GM19397 (cell line): ENCODE measurements around the gene IL20.

Experiments used
- ATAC-seq: cut with Tn5 transposase; IDR thresholded peaks from one replicate; pipeline ENCODE4 v1.9.1; 2021; ENCODE audit warnings: mild to moderate bottlenecking, moderate library complexity; ENCODE audit not compliant: unreplicated experiment

Gene IL20

DNA sequence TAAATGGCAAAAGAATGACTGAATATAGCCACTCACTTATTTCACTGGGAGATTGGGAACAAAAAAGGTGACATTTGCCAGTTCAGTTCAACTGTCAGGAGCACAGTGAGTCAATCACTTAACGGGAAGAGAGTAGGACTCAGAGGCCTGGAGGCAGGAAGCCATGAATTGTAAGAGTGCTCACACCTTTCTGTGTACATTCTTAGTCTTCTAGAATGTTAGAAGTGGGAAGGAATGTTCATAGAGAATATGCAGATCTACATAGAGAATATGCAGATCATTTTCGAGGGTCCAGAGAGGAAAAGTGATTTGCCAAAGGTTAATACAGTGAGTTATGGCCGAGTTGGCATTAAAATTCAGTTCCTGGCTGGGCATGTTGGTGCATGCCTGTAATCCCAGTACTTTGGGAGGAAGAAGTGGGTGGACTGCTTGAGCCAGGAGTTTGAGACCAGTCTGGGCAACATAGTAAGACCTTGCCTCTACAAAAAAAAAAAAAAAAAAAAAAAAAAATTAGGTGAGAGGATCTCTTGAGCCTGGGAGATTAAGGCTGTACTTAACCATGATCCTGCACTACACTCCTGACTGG is 8.3 kb downstream of the IL20 start:
- ATAC-seq: no peak

DNA sequence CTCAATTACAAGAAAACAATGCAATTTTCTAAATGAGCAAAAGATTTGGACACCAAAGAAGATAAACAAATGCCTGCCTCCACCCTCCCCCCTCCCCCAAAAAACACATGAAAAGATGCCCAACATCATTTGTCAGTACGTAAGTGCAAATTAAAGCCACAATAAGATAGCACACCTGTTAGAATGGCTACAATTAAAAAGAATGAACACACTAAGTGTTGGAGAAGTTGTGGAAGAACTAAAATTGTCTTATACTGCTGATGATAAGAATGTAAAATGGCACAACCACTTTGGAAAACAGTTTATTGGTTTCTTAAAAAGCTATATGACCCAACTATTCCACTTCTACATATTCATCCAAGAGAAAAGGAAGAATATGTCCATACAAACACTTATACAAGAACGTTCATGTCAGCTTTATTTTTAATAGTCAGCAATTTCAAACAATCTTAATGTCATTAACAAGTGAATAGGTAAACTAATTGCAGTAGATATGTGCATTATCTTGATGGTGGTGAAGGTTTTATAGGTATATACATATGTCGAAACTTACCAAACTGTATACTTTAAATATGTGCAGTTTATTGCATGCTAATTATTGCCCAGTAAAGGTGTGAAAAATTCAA is 10.4 kb downstream of the IL20 start:
- ATAC-seq: no peak

DNA sequence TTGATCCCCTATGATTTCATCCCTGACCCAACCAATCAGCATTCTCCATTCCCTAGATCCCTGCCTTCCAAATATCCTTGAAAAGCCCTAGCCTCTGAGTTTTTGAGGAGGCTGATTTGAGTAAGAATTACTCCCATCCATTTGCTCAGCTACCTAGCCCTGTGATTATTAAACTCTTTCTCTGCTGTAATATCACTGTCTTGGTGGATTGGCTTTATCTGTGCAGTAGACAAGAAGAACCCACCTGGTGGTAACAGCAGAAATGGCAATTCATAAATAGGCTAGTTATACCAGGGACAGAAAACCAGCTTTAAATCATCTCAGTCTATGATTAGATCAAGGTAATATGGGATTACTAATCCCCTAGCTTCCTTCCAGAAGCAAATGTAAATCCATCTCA is 13.0 kb downstream of the IL20 start:
- no peak for ATAC-seq

DNA sequence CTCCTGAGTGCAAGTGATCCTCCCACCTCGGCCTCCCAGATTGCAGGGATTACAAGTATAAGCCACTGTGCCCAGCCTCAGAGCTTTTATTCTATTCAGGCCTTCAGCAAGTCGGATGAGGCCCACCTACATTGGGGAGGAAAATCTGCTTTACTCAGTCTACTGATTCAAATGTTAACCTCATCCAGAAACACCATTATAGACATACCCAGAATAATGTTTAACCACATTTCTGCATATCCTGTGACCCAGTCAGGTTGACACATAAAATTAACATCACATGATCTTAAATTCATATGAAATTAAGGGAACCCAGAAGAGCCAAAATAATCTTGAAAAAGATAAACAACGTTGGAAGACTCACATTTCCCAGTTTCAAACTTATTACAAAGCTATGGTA is 14.9 kb downstream of the IL20 start:
- ATAC-seq: no peak

DNA sequence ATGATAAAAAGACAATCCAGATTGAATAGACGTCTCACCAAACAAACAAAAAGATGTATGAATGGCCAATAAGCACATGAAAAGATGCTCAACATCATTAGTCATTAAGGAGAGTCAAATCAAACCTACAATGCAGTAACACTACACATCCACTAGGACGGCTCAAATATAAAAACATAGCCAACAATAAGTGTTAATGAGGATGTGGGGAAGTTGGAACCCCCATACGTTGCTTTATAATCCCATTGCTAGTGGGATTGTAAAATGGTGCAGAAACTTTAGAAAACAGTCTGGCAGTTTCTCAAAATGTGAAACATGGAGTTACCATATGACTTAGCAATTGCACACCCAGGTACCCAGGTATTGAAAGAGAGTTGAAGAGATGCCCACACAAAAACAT is 17.1 kb downstream of the IL20 start:
- no peak for ATAC-seq

DNA sequence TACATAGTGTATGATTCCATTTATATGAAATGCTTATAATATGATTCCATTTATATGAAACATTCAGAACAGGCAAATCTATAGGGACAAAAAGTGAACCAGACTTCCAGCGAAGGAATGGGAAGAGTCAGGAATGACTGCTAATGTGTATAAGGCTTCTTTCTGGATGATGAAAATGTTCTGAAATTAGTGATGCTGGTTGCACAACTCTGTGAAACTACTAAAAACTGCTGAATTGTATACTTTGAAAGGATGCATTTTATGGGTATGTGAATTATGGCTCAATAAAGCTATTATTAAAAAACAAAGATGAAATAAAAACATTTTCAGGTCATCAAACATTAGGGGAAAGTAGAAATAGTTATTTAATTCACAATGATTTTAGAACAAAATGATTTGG is 17.7 kb downstream of the IL20 start:
- ATAC-seq: no peak

DNA sequence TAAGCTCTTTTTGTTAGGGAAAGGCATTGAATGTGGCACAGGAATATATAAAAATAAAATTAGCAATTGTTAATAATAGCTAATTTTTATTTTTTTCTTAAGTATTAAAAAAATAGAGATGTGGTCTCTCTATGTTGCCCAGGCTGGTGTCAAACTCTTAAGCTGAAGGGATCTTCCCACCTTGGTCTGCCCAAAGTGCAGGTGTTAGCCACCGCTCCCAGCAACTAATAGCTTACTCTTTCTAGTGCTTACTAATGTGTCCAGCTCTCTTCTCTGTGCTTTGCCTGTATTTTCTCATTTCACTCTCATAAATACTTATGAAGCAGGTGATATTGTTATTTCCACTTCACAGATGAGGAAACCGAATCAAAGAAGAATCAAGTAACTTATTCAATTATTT is 18.5 kb downstream of the IL20 start:
- no peak for ATAC-seq

DNA sequence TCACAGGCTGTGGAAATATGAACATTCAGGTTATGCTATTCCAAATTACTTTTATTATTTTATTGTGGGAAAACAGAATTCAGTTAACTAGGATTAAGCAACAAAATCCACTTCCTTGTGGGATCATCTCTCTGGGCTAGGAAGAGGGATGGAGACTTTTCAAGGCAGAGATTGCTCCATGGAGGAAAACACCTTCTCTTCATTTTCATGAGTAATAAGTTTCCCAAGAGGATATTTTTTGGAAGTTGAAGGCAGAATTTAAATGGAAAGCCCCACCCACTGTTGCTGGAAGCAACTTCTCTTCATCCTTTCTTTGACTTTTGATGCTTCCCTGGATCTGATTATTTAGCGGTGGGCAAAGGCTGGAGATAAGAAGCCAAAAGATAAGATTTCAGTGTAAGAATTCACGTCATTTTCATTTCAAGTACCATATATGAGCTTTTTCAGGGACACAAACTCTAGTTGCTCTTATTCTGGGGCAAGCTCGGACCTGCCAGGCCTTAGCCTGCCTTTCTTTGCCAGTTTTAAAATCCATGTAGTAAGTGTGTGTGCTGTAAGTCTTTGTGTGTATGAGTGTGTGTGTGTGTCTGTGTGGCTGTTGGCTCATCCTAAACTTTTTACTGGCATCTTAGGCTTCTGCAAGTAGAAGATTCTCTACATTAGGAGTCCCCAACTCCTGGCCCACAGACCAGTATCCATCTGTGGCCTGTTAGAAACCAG is 20.1 kb downstream of the IL20 start:
- no peak for ATAC-seq

DNA sequence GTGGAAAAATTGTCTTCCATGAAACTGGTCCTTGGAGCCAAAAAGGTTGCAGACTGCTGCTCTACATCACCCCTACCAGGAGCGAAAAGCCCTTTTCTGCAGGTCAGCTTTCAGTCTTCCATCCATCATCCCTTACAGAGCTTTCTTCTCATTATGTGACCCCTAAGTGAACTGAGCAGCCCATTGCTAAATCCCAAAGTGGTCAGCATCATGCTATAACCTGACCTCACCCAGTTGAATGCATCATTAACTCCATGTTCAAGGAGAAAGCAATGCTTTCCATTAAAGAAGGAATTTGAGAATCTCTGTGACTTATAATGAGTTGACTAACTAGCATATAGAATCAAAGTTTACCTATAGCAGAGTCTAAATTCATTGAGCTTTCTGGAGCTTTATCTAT is 21.4 kb downstream of the IL20 start:
- no peak for ATAC-seq

DNA sequence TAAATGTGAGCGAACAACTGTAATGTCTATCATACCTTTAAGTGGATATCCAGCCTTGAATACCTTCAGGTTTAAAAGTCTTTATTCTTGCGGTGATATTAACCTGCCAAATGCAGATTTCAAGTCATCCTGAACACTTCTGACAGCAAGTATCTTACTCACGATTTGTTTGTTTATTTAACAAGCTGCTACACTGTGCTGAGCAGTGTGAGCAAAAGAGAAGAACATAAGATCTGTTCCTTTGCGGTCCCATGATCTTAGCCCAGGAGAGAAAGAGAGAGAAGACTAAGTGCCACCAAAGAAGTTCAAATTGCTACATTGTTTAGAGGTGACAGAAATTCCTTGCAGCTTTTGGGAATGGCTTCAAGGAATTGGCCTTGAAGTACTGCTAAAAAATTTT is 22.3 kb downstream of the IL20 start:
- no peak for ATAC-seq

DNA sequence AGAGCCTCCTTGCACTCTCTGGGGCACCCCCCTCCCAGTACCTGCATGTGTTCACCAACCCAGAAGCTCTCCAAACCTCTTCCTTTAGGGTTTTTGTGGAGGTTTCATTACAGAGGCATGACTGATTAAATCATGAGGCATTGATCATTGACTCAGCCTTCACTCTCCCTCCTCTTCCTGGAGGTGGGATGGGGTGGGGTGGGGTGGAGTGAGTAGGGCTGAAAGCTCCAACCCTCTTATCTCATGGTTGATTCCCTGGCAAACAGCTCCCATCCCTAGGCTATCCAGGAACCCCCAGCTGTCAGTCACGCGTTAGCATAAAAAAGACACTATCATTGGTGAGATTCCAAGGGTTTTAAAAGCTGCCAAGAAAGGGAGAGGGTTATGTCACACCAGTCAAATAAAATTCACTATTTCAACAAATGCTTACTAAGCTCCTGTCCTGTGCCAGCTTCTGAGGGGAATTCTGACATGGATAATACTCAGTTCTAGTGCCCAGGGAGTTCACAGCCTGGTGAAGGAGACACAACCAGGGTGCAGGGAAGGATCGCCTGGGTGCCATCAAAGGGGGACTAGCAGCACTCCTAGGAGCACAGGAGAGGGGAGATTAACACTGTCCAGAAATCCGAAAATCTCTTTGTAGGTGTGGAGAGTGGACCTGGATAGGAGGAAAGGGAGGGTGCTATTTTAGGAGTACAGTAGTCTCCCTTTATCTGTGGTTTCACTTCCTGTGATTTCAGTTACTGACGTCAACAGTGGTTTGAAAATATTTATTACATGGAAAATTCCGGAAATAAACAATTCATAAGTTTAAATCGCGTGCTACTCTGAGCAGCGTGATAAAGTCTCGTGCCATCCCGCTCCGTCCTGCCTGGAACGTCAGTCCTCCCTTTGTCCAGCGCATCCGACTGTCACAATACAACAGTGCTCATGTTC is 25.0 kb downstream of the IL20 start:
- ATAC-seq: no peak

DNA sequence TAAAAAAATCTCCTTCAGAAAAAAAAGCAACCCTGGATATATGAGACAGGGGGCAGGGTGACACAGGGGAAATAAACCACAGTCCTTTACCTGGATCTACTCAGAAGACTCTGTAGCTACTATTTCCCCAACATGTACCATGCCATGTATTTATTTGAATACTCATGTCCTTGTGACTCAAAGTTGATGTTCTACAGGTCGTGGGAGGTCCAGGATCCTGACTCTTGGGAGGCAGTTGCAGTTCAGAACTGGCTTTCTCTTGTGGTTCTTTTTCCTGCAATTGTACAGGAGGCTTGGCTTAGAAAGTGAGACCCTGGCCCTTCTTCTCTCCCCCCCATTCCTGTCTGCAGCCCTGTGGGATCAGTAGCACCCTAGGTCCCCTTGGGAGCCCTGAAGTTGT is 26.0 kb downstream of the IL20 start:
- ATAC-seq: no peak

DNA sequence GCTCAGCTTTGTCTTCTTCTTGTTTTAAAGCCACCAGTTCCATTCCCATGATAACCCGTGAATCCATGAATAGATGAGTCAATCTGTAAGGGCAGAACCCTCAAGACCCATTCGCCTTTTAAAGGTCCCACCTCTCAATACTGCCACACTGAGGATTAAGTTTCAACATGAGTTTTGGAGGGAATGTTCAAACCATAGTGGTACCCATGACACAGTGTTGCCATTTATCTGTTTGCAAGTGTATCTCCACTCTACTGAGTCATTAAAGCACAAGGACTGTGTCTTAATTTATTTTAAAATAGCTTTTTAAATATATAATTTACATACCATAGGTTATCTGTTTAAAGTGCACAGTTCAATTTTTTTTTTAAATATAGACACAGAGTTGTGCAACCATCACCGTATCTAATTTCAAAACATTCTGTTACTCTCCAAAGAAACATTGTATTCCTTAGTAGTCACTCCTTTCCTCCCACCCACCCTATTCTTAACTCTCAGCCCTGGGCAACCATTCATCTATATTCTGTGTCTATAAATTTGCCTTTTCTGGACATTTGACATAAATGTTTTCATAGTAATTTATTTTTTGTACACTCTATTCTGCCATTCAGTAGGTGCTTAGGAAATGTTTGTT is 27.0 kb downstream of the IL20 start:
- no peak for ATAC-seq

DNA sequence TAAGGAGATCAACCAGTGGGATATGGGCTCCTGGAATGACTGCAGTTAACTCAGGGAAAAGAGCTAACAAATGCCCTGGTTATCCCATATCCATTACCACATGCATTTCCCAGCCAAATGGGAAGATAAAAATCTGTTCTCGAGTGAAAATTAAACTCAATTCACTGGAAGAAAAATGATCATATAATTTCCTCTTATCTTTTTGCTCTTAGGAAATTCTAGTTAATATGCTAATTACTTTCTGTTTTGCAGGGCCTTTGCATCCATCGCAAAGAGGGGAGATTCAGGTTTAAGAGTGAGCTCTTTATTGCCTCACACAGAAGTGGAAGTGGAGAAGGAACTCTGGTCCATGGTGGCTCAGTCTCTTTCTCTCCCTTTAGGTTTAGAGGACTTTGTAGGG is 28.0 kb downstream of the IL20 start:
- ATAC-seq: no peak

DNA sequence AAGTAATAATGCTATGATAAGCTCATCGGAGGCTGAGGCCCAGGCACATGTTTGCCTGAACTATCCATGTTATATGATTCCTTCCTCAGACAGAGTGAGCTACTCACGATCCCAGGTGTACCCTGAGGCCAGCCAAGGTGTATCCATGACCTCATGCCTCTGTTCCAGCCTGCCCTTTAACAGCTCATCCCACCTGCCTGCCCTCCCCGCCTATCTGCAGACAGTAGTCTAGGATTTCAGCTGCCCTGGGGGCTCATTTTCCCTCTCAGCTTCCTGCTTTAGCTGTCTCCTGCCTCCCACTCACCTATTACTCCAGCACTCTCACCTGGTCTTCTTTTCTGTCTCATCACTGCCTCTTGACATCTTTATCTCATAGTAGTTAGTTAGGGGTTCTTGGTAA is 29.9 kb downstream of the IL20 start:
- ATAC-seq: no peak

DNA sequence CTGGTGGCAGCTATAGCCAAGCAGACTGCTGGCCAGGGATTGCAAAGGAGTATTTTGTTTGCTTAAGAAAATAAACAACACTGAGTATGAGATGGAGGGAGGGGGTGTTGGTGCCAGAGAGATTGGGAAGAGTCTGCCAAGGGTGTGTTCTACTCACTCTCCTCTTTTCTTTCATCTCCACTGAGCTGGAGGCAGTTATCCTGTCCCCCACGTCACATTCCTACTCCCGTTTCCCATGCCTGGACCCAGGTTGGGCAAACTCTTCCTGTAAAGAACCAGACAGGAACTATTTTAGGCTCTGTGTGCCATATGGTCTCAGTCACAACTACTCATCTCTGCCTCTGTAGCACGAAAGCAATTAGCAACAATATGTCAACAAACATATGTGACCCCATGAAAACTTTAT is 30.4 kb downstream of the IL20 start:
- no peak for ATAC-seq

DNA sequence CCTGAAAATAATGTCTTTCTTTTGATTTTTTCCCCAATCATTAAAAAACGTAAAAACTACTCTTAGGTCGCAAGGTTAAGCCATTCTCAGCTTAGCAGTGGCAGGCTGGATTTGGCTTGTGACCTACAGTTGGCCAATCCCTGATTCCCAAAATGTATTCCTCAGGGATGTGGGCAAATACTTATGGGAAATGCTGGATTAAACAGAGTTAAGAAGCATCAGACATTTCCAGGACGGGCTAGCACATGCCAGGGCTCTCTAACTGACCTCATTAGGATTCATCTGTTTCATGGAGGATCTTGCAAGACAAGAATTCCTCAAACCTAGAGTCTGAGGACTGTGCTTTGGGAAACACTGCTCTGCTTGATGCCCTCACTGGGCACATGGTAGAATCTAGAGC is 30.8 kb downstream of the IL20 start:
- no peak for ATAC-seq

DNA sequence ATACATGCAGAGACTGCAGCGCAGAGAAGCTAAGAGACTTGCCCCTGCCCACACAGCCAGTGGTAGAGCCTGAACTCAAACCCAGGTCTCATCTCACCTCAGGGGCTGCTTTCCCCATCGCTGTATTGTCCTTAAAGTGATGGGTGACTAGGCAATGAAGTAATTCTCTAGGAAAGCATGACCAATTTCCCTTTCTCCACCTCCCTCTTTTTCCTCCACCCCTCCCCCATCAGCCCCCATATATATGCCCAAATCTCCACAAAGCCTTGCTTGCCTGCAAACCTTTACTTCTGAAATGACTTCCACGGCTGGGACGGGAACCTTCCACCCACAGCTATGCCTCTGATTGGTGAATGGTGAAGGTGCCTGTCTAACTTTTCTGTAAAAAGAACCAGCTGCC is 31.8 kb downstream of the IL20 start, which contains the start of gene IL24:
IL24 (plus strand) TSS at position 269 of the 400 bp plus-strand sequence. CDS start 390 bp downstream, outside the sequence.
- no peak for ATAC-seq

DNA sequence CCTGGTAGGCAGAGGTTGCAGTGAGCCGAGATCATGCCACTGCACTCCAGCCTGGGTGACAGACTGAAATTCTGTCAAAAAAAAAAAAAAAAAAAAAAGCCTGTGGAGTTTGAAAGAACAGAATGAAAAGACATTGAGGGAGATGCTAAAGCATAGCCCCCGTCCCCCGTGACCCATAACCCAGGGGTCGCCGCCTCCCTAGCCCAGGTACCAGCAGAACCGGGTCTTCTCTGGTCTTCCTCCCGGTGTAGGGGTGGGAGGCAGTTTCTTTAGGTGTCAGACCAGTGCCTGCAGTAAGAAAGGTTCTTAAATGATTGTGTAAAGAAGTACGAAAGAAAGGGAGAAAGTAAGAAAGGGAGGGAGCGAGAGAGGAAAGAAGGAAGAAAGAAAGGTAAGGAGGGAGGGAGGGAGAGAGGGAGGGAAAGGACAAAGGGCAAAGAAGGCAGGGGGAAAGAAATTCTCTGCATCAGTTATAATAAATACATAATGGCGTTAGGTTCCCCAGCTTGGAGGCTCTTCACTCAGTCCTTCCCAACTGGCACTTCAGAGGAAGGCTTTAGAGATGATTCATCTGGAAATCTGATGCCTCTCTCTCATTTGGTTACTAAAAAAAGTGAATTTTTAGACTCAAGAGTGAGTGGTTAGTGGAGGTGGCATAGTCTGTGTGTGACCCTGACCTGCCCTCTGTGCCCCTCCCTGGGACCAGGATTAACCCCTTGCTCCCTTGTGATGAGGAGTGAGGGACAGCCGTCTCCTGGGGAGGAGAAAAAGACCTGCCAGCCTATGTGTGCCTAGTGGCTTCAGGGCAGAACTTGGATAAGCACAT is 32.9 kb downstream of the IL20 start:
- no peak for ATAC-seq

DNA sequence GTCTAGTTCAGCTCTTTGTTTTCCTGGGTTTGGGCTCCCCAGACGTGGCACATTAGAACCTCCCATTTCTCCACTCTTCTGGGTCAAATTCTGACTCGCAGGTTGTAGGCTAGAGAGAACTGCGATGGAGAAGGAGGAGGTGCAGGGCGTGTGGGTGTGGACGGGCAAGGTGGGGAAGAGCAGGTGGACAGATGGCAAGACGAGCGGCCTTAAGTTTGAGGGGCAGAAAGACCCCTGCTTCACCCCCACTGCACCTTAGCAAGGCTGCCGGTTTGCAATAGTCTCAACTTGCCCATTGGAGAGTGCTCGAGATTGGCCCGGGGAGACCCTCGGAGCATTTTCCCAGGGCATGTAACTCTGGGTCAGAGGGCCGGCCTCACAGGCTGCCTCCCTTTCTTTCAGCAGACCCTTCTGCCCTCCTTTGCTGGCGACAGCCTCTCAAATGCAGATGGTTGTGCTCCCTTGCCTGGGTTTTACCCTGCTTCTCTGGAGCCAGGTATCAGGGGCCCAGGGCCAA is 33.5 kb downstream of the IL20 start:
- no peak for ATAC-seq
